HCT116 (cell line): ENCODE measurements around the gene MAMLD1. TPM values are rescaled to one million over a fixed set of nuclear protein-coding genes. Genes with fewer than 3 reads are reported as not detected.

Experiments
- ATAC-seq: fragments of 200-7000 bp; cut with Tn5 transposase; 2 replicates; pipeline ENCODE4 v1.9.1; 2020; ENCODE audit warnings: mild to moderate bottlenecking, moderate library complexity
- BruUV-seq: library from RNA; stranded (reverse); fragments of 400-500 nt; replicated peaks from 2 replicates; lab custom pipeline; 2021; lab: Mats Ljungman, UMichigan
- CTCF ChIA-PET: fragments of 300-600 bp; sonication (Branson Sonifier 250); formaldehyde crosslinking; loops from one replicate; lab custom pipeline; 2021; ENCODE audit warnings: antibody characterized with exemption; lab: Charles Lee
- POLR2A ChIA-PET: fragments of 300-600, 350-600 bp; sonication (Branson Sonifier 250); formaldehyde crosslinking; loops from one replicate; lab custom pipeline; 2021; ENCODE audit warnings: antibody characterized with exemption; lab: Charles Lee
- RAD21 ChIA-PET, 2 experiments: fragments of 300-600 bp; sonication (Branson Sonifier 250); formaldehyde crosslinking; loops; one replicate each; lab custom pipeline; 2023; ENCODE audit warnings: low total read pairs in 2 of 2; ENCODE audit not compliant: uncharacterized antibody in 2 of 2, unreplicated experiment in 2 of 2, low non-redundant PET in 1 of 2; lab: Charles Lee
- DNase-seq: peaks from one replicate; pipeline ENCODE4 v3.0.0-alpha.2; 2010; ENCODE audit warnings: low read depth, low spot score
- H2AFZ ChIP-seq: fragments of 200-600 bp; shearing (Covaris generic), sonication (generic); 2 replicates; pipeline ENCODE4 v1.6.1; 2017; ENCODE audit warnings: low read depth, mixed run types, mixed read lengths, antibody characterized with exemption, low read length; ENCODE audit not compliant: poor library complexity, severe bottlenecking
- H3K27ac ChIP-seq: 2 replicates; pipeline ENCODE4 v1.5.1; 2012; ENCODE audit warnings: low read depth, low read length
- H3K27me3 ChIP-seq: fragments of 200-600 bp; sonication (generic); 2 replicates; pipeline ENCODE4 v1.6.1; 2016; ENCODE audit warnings: mixed run types, low read length, mixed read lengths; ENCODE audit not compliant: insufficient read depth
- H3K36me3 ChIP-seq, 2 experiments: fragments of 200-500 bp in 1 of 2; fragments of 200-600 bp in 1 of 2; sonication (Bioruptor generic) in 1 of 2; sonication (generic) in 1 of 2; 2 replicates each; pipeline versions ENCODE4 v1.5.1 to v1.6.1; 2014 to 2016; ENCODE audit warnings: low read length in 2 of 2, inconsistent platforms in 1 of 2, mixed read lengths in 1 of 2, mixed run types in 1 of 2; ENCODE audit not compliant: insufficient read depth in 2 of 2, control insufficient read depth in 1 of 2
- H3K4me1 ChIP-seq, 2 experiments: fragments of 200-600 bp in 1 of 2; sonication (generic) in 1 of 2; 2 replicates each; pipeline versions ENCODE4 v1.5.1 to v1.6.1; 2012 to 2017; ENCODE audit warnings: low read length in 2 of 2, inconsistent platforms in 1 of 2, mild to moderate bottlenecking in 1 of 2, mixed read lengths in 1 of 2, mixed run types in 1 of 2, moderate library complexity in 1 of 2; ENCODE audit not compliant: insufficient read depth in 2 of 2, control insufficient read depth in 1 of 2
- H3K4me2 ChIP-seq: fragments of 200-600 bp; sonication (generic); 2 replicates; pipeline ENCODE4 v1.6.1; 2017; ENCODE audit warnings: mixed run types, low read length, mixed read lengths
- H3K4me3 ChIP-seq, 2 experiments: fragments of 200-600 bp in 1 of 2; sonication (generic) in 1 of 2; replicated peaks in 1 of 2; 2 replicates each; pipeline ENCODE4 v1.5.1; 2011 to 2016; ENCODE audit warnings: low read length in 2 of 2, control low read depth in 1 of 2, low read depth in 1 of 2, mild to moderate bottlenecking in 1 of 2, mixed read lengths in 1 of 2, mixed run types in 1 of 2
- H3K79me2 ChIP-seq: fragments of 200-600 bp; sonication (generic); 2 replicates; pipeline ENCODE4 v1.6.1; 2017; ENCODE audit warnings: mild to moderate bottlenecking, mixed run types, low read length, moderate library complexity, mixed read lengths; ENCODE audit not compliant: insufficient read depth
- H3K9ac ChIP-seq: fragments of 200-600 bp; sonication (generic); 2 replicates; pipeline ENCODE4 v1.6.1; 2016; ENCODE audit warnings: low read length, mixed read lengths
- H3K9me2 ChIP-seq: fragments of 200-600 bp; sonication (generic), shearing (Covaris generic); 2 replicates; pipeline ENCODE4 v1.6.1; 2017; ENCODE audit warnings: mixed run types, mild to moderate bottlenecking, moderate library complexity; ENCODE audit not compliant: insufficient read depth
- H3K9me3 ChIP-seq, 2 experiments: fragments of 200-500 bp in 1 of 2; fragments of 200-600 bp in 1 of 2; sonication (Bioruptor generic) in 1 of 2; sonication (generic) in 1 of 2; 2 replicates each; pipeline ENCODE4 v1.6.1; 2014 to 2017; ENCODE audit warnings: low read length in 2 of 2, mixed read lengths in 2 of 2, inconsistent platforms in 1 of 2, low read depth in 1 of 2, mild to moderate bottlenecking in 1 of 2, mixed run types in 1 of 2, moderate library complexity in 1 of 2; ENCODE audit not compliant: control insufficient read depth in 1 of 2, insufficient read depth in 1 of 2
- H4K20me1 ChIP-seq: fragments of 200-600 bp; sonication (generic), shearing (Covaris generic); 2 replicates; pipeline ENCODE4 v1.6.1; 2017; ENCODE audit warnings: mixed run types, mild to moderate bottlenecking, moderate library complexity; ENCODE audit not compliant: insufficient read depth
- CBX3 ChIP-seq: IDR thresholded peaks from 2 replicates; pipeline ENCODE4 v1.6.1; 2012; ENCODE audit warnings: low read depth
- CEBPB ChIP-seq: IDR thresholded peaks from 2 replicates; pipeline ENCODE4 v1.6.1; 2012; ENCODE audit warnings: low read depth
- EGR1 ChIP-seq: IDR thresholded peaks from 2 replicates; pipeline ENCODE4 v1.6.1; 2012; ENCODE audit warnings: low read depth
- ELF1 ChIP-seq: IDR thresholded peaks from 2 replicates; pipeline ENCODE4 v1.6.1; 2012; ENCODE audit warnings: low read depth, borderline replicate concordance
- EZH2phosphoT487 ChIP-seq: fragments of 200-600 bp; IDR thresholded peaks from 2 replicates; pipeline ENCODE4 v1.6.1; 2018; ENCODE audit warnings: antibody characterized with exemption, borderline replicate concordance
- FOSL1 ChIP-seq: IDR thresholded peaks from 2 replicates; pipeline ENCODE4 v1.6.1; 2012; ENCODE audit warnings: low read depth
- JUND ChIP-seq: IDR thresholded peaks from 2 replicates; pipeline ENCODE4 v1.6.1; 2012
- POLR2A ChIP-seq: IDR thresholded peaks from 2 replicates; pipeline ENCODE4 v1.7.0; 2011; ENCODE audit warnings: borderline replicate concordance; ENCODE audit not compliant: insufficient read depth, insufficient read length; ENCODE audit errors: extremely low read depth
- POLR2AphosphoS5 ChIP-seq: IDR thresholded peaks from 2 replicates; pipeline ENCODE4 v1.6.1; 2011; ENCODE audit warnings: mild to moderate bottlenecking, low read depth, low read length, moderate library complexity
- SP1 ChIP-seq: IDR thresholded peaks from 2 replicates; pipeline ENCODE4 v1.6.1; 2012; ENCODE audit warnings: low read depth
- intact Hi-C: fragments of 100-400 bp; cut with micrococcal nuclease; formaldehyde crosslinking; loops from 2 replicates; pipeline ENCODE4 v1.10.0; 2022
- total RNA-seq: library from RNA; stranded (reverse); gene quantifications from one replicate; pipeline ENCODE4 v1.2.1, GENCODE V29; 2021; ENCODE audit not compliant: unreplicated experiment
- TF ChIP-seq, protein P1 (sequence below): IDR thresholded peaks from 2 replicates; pipeline ENCODE4 v1.6.1; 2011; ENCODE audit warnings: mild to moderate bottlenecking, low read length, moderate library complexity; ENCODE audit not compliant: insufficient replicate concordance; ENCODE audit errors: extremely low read depth

The MAMLD1 gene
- total RNA-seq, 1 experiment from 2014 or later: 3.6 TPM

- ChIA-PET RAD21 (no interaction called here), CTCF (interaction anchor here (1.0 kb wide), 1 partner anchor 120 kb away, joined by 3 read pairs; the partner anchor contains the start of gene MAMLD1), POLR2A (interaction anchor here (1.0 kb wide), 1 partner anchor 118 kb away, joined by 3 read pairs; no protein-coding TSS in a partner anchor)
- H3K9ac ChIP-seq: no peak overlapping the region
- H3K4me1 ChIP-seq: peaks cover 3 to 16% of the 10 kb centered on the region in 2 experiments; a peak in 3 of 4 replicates
- peak overlapping the region; percentile 41 for H3K4me2 ChIP-seq
- H2AFZ ChIP-seq: no peak overlapping the region
- no peaks in the 10 kb centered on the region for H3K9me2 ChIP-seq
- no peak for TF ChIP-seq FOSL1
- no peak for TF ChIP-seq ELF1
- no peak for TF ChIP-seq CBX3
- TF ChIP-seq JUND: no peak
- TF ChIP-seq SP1: no peak
- TF ChIP-seq, protein P1, sequence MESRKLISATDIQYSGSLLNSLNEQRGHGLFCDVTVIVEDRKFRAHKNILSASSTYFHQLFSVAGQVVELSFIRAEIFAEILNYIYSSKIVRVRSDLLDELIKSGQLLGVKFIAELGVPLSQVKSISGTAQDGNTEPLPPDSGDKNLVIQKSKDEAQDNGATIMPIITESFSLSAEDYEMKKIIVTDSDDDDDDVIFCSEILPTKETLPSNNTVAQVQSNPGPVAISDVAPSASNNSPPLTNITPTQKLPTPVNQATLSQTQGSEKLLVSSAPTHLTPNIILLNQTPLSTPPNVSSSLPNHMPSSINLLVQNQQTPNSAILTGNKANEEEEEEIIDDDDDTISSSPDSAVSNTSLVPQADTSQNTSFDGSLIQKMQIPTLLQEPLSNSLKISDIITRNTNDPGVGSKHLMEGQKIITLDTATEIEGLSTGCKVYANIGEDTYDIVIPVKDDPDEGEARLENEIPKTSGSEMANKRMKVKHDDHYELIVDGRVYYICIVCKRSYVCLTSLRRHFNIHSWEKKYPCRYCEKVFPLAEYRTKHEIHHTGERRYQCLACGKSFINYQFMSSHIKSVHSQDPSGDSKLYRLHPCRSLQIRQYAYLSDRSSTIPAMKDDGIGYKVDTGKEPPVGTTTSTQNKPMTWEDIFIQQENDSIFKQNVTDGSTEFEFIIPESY: no peak
- no peak for TF ChIP-seq EGR1
- no peak for TF ChIP-seq CEBPB
- no peak for TF ChIP-seq POLR2A
- no peak for TF ChIP-seq POLR2AphosphoS5
- no peak for TF ChIP-seq EZH2phosphoT487
- no peaks in the 10 kb centered on the region for H3K9me3 ChIP-seq
- no peaks in the 10 kb centered on the region for H4K20me1 ChIP-seq
- H3K79me2 ChIP-seq: no peaks in the 10 kb centered on the region
- no peaks in the 10 kb centered on the region for H3K36me3 ChIP-seq
- DNase-seq (no peak), ATAC-seq (0 out of 2 replicates have a peak, but pooled peaks have one; percentile 11)
- H3K27me3 ChIP-seq: no peaks in the 10 kb centered on the region
- no TSS peak for BruUV-seq
- no peak overlapping the region for H3K4me3 ChIP-seq
- intact Hi-C loops: no loop called here
- no peak overlapping the region for H3K27ac ChIP-seq
These were observed 120.4 kb downstream of the MAMLD1 start for GRCh38 chrX:150483356-150483985.
